GM12891 (cell line): ENCODE measurements around the gene ZMIZ1.

Experiments
- DNase-seq: peaks from one replicate; pipeline ENCODE4 v3.0.0; 2011; ENCODE audit warnings: low spot score; ENCODE audit not compliant: insufficient read length
- FAIRE-seq: peaks from 2 replicates; lab custom pipeline; 2011; peaks lifted over from hg19 to GRCh38; lab: Jason Lieb, UNC
- PAX5 ChIP-seq: IDR thresholded peaks from 2 replicates; pipeline ENCODE4 v1.6.1; 2011; ENCODE audit warnings: low read length, moderate library complexity, mild to moderate bottlenecking; ENCODE audit not compliant: insufficient read depth, severe bottlenecking
- POLR2A ChIP-seq: IDR thresholded peaks from 2 replicates; pipeline ENCODE4 v1.6.1; 2011; ENCODE audit warnings: low read depth, low read length, control low read depth
- POLR2AphosphoS5 ChIP-seq: IDR thresholded peaks from 2 replicates; pipeline ENCODE4 v1.6.1; 2011; ENCODE audit warnings: low read depth, low read length, control low read depth
- POU2F2 ChIP-seq: IDR thresholded peaks from 2 replicates; pipeline ENCODE4 v1.6.1; 2011; ENCODE audit warnings: low read depth, mild to moderate bottlenecking, control low read depth, low read length, moderate library complexity
- SPI1 ChIP-seq: IDR thresholded peaks from 2 replicates; pipeline ENCODE4 v1.6.1; 2011; ENCODE audit warnings: low read depth, low read length, control low read depth
- TAF1 ChIP-seq: IDR thresholded peaks from 2 replicates; pipeline ENCODE4 v1.6.1; 2011; ENCODE audit warnings: low read depth, low read length, control low read depth

ZMIZ1 gene

DNA sequence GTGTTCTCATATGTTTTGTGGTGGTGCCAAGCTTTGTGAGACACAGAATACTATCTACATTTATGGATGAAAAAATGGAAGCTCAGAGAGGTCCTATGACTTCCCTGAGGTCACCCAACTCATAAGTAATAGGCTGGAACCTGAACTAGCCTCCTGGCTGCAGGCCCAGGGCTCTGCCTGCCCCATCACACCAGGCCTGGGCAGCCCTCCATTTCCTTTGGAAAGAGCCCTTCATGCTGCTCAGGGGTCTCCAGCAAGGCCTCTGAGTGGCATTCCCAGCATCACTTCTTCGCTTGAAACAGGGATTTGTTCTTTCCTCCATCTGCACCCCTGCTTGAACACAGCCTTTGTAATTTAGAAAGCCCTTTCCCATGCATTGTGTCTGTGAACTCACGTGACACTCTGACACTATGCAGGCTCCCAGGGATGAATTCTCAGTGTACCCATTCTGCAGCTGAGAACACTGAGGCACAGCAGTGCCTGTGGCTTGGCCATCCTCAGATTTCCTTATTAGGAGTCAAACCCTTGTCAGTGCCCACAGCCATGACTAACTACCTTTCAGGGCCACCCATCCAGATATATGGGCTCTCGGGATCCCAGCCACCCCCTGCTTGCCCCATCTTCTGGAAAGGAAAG lies 150.7 kb downstream of the ZMIZ1 start:
- FAIRE-seq, result no peak
- no peak for DNase-seq
- no peak for TF ChIP-seq POLR2A
- no peak for TF ChIP-seq POU2F2
- no peak for TF ChIP-seq TAF1
- no peak for TF ChIP-seq SPI1

DNA sequence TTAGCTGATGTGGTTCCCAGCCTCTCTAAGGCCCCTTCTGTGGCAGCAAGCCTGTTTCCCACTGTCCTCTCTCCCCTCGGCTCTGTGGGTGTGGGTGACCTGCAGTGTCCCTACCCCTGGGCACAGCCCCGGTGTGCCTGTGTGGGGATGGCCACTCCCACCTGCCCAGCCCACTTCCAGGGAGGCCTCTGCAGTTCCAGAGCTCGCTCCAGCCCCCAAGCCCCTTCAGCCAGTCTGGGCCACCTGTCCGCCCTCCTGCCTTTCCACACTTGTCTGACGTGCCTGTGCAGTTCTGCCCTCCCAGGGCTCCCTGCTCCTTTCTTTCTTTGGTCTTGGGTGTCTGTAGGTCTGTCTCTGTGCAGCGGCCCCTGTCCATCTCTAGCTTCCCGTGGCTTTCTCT lies 151.5 kb downstream of the ZMIZ1 start:
- FAIRE-seq, result no peak

DNA sequence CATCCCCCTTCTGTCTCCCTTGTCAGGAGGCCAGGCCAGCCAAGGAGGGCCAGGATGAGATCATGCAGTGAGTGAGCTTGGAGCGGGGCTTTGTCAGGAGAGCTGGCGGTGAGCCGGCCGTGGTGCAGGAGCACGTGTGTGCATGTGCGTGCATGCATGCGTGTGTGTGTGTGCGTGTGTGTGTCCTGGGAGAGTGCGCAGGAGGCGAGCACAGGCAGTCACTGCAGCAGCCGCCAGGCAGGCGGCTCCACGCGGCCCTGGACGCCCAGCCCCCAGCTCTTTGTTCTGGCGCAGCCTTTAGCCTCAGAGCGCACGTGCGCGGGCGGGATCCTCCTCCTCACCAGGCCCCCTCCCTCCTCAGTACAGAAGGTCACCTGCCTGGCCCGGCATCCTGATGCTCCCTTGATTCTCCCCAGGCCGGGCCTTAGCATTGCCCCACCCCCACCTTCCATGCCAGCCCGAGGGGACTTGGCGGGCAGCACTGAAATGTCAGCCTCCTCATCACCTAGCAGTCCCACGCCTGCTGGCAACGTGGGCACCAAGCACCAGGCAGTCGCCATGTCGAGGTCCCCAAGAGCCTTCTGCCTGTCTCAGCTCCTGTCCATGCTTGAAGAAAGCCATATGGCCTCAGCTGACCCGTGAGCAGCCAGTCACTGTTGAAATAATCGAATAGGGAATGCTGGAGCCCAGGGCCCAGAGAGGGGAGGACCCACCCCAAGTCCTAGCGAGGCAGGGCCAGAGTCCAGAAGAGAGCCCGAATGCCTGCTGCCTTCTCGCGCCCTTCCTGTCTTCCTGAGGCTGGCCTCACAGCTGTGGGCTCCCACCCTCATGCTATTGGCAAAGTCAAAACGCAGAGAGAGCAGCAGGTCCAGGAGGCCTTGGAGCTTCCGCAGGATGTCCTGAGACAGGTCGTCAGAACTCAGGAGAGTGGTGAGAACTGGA lies 152.6 kb downstream of the ZMIZ1 start:
- TF ChIP-seq POU2F2 (no peak), SPI1 (no peak), POLR2AphosphoS5 (no peak), POLR2A (no peak), PAX5 (no peak), TAF1 (no peak)
- no peak for FAIRE-seq
- no peak for DNase-seq

More for the DNA sequence above, 151.5 kb downstream of the ZMIZ1 start:
- no peak for TF ChIP-seq TAF1
- TF ChIP-seq SPI1, result no peak
- TF ChIP-seq POU2F2, result no peak
- no peak for TF ChIP-seq POLR2A
- no peak for TF ChIP-seq PAX5
- TF ChIP-seq POLR2AphosphoS5, result no peak
- no peak for DNase-seq

DNA sequence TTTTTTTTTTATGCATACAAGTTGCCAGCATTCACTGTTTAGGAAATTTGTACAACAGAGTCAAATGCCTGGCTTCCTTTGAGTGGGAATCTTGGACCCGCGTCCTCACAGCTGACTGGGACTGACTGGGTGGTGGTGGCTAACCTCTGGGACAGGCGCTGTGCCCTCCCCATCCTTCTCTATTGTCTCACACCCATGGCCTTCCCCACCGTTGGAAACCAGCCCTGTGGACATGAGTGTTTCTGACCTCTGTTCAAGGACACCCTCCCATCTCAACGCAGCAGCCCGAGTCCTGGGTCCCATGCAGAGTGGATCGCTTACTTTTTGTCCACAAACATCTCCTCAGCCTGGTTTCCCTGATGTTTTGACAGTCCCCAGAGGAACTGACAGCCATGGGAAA lies 153.4 kb downstream of the ZMIZ1 start:
- FAIRE-seq, result no peak
- TF ChIP-seq TAF1 (no peak), POLR2A (no peak), POU2F2 (no peak), POLR2AphosphoS5 (no peak), PAX5 (no peak), SPI1 (no peak)
- DNase-seq, result no peak

DNA sequence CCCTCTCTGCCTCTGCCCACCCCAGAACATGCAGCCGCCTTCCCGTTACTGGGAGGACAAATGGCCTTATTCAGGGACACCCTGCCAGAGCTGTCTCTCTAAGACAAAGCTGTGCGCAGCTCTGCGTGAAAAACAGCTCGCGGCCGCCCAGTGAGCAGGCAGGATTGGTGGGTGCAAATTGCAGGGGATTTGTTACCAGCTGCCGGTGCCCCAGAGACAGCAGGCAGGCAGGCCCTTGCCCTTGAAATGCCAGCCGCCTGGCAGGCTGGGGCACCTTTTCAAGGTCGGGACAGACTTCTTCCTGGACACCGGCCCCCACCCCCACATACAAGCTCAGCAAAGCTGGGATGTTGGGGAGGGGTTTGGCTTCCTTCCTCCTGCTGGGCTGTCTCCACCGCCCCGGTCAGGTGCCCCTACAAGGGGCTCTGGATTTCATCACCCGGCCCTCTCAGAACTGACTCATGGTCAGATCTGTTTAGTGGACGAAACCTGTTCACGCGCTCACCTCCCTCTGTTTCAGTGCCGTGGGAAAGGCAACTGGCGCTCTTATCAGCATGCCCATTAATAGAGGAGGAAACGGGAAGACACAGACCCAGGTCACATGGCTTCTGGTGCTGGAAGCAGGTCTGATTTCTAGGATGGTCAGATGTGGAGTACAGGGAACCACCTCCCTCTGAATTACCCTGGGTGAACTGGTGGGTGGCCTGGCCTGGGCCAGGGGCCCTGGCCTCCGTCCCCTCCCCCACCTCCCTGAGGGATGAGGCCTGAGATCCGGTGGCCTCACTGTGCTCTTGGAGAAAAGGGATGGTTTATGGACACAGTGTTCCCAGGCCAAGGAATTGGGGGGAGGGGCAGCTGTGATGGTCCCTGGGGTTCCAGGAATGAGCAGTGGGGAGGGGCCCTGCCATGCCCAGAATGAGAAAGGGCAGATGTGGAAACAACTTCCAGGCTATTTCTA lies 154.6 kb downstream of the ZMIZ1 start:
- TF ChIP-seq PAX5 (no peak), POU2F2 (no peak)
- FAIRE-seq (no peak), DNase-seq (no peak)

DNA sequence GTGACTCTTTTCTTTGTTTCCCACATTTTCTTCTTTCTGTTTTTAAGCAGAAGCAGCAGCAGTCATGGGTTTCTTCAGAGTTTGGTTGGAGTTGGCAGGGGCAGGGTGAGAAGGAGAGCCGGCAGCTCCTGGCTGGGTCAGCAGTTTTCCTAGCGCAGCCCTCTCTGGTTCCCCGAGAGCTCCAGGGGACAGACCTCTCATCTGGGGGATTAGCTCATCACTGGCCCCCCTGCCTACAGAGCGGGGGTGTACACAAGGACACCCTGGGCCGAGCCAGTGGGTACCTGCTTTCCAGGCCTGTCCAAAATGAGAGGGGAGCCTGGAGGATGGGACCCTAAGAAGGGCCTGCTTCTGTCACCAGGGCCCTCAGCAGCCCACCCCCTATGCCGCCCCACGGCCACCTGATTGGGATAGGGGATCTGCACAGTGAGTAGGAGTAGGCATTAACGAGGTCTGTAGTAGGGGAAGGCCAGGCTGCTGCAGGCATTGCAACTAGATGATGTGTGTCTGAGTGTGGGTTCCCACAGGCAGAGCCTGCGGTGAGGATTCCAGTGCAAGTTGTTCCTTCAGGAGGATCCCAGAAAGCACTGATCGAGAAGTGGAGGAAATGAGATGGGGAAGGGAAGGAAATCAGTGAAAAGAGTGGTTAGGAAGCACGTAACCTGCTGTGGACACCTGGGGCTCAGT lies 155.6 kb downstream of the ZMIZ1 start:
- FAIRE-seq (no peak), DNase-seq (no peak)
- TF ChIP-seq POU2F2 (no peak), SPI1 (no peak), TAF1 (no peak), POLR2AphosphoS5 (no peak), POLR2A (no peak)

- no peak for TF ChIP-seq POLR2A
- TF ChIP-seq PAX5, result no peak
- no peak for TF ChIP-seq POLR2AphosphoS5
- no peak for TF ChIP-seq POU2F2
- no peak for TF ChIP-seq SPI1
- no peak for TF ChIP-seq TAF1
- FAIRE-seq (no peak), DNase-seq (no peak)
Observed at GRCh38 chr10:79224992-79225391, 156.2 kb downstream of the ZMIZ1 start.

DNA sequence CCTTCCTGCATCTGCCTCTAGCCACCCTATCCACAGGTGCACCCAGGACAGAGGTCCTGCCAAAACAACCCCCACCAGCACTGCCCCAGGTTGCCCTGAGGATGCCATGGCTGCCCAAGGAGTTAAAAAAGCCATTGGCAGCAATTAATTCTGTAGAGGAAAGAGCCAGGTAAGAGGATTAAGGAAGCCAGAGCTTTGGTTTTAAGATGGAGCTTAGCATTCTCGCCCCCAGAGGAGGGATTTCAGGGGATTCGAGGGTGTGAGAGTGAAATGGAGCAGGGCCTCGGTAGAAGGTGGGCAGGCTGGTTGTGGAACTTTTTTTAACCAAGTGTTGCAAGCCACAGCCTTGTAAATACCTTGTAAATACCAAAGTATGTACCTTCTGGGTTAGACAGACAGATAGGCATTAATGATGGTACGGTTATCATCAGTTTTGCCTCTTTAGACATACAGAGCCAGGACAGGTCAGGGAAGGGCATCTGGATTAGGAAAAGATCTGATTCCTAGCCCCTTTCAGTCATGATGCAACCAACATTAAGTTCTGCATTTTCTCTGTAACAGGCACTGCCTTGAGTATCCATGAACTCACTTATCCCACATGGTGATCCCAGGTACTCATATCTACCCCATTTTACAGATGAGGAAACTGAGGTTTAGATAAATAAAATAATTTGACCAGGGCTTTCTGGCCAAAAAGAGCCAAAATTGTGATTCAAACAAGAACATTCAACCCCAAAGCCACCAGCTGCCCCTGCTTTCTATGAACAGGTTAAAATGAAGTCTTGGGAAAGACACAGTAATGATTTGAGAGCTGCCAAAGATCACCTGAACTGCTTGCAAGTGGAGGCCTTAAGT lies 157.9 kb downstream of the ZMIZ1 start:
- DNase-seq (no peak), FAIRE-seq (no peak)
- no peak for TF ChIP-seq SPI1
